CD4-positive, alpha-beta T cell (primary cell): ENCODE data around the gene VASP. TPM values are rescaled to one million over a fixed set of nuclear protein-coding genes. Genes with fewer than 3 reads are reported as not detected.

Experiments
- ATAC-seq: fragments of 200-7000 bp; cut with Tn5 transposase; one replicate; pipeline ENCODE4 v1.10.0; 2022; ENCODE audit warnings: mild to moderate bottlenecking; ENCODE audit not compliant: poor library complexity
- CTCF ChIA-PET: fragments of 350-600 bp; sonication (Branson Sonifier 250); formaldehyde crosslinking; loops from one replicate; lab custom pipeline; 2021; ENCODE audit warnings: antibody characterized with exemption, inconsistent platforms; lab: Charles Lee
- POLR2A ChIA-PET: fragments of 350-600 bp; sonication (Branson Sonifier 250); formaldehyde crosslinking; loops from one replicate; lab custom pipeline; 2021; ENCODE audit warnings: antibody characterized with exemption, inconsistent platforms; lab: Charles Lee
- DNase-seq, 14 experiments: peaks; one replicate each; pipeline ENCODE4 v3.0.0-alpha.2; 2013 to 2020; ENCODE audit warnings: mixed read lengths in 2 of 14
- H3K27ac ChIP-seq, 2 donors: one replicate each; pipeline versions ENCODE4 v1.5.1 to v1.7.0; 2013; ENCODE audit warnings: low read length in 2 of 2, low read depth in 1 of 2, mild to moderate bottlenecking in 1 of 2
- H3K27me3 ChIP-seq, 2 experiments: 1 replicate in 1 of 2; 2 replicates in 1 of 2; pipeline versions ENCODE4 v1.6.1 to v1.7.0; 2013; ENCODE audit warnings: low read length in 2 of 2, control low read depth in 1 of 2, mild to moderate bottlenecking in 1 of 2, moderate library complexity in 1 of 2; ENCODE audit not compliant: insufficient read depth in 2 of 2, control insufficient read depth in 1 of 2
- H3K36me3 ChIP-seq: one replicate; pipeline ENCODE4 v1.6.1; 2013; ENCODE audit warnings: low read length, control low read depth; ENCODE audit not compliant: insufficient read depth
- H3K4me1 ChIP-seq: one replicate; pipeline ENCODE4 v1.6.1; 2013; ENCODE audit warnings: low read length, control low read depth; ENCODE audit not compliant: insufficient read depth
- H3K4me3 ChIP-seq: one replicate; pipeline ENCODE4 v1.5.1; 2013; ENCODE audit warnings: mild to moderate bottlenecking, low read length, moderate library complexity
- H3K9me3 ChIP-seq, 2 experiments: 1 replicate in 1 of 2; 2 replicates in 1 of 2; pipeline versions ENCODE4 v1.6.1 to v1.7.0; 2013; ENCODE audit warnings: low read length in 2 of 2, mild to moderate bottlenecking in 2 of 2, control low read depth in 1 of 2, moderate library complexity in 1 of 2; ENCODE audit not compliant: control insufficient read depth in 1 of 2, insufficient read depth in 1 of 2
- H3K27ac Mint-ChIP-seq: one replicate; pipeline ENCODE4 v1.8.0; 2020; ENCODE audit warnings: mixed read lengths
- H3K27me3 Mint-ChIP-seq: one replicate; pipeline ENCODE4 v1.8.0; 2021; ENCODE audit warnings: mixed read lengths
- H3K36me3 Mint-ChIP-seq: one replicate; pipeline ENCODE4 v1.8.0; 2021; ENCODE audit warnings: low read depth, mixed read lengths
- H3K4me1 Mint-ChIP-seq: one replicate; pipeline ENCODE4 v1.8.0; 2021; ENCODE audit warnings: low read depth, mixed read lengths
- H3K4me3 Mint-ChIP-seq: one replicate; pipeline ENCODE4 v1.8.0; 2020; ENCODE audit warnings: mild to moderate bottlenecking, mixed read lengths
- H3K9me3 Mint-ChIP-seq: one replicate; pipeline ENCODE4 v1.8.0; 2020; ENCODE audit warnings: mixed read lengths
- CTCF ChIP-seq: fragments of 200-600 bp; IDR thresholded peaks from one replicate; pipeline ENCODE4 v1.8.0; 2022; ENCODE audit warnings: antibody characterized with exemption, mild to moderate bottlenecking
- intact Hi-C, 2 experiments: fragments of 100-400 bp; cut with DNase I in 1 of 2; cut with micrococcal nuclease in 1 of 2; formaldehyde crosslinking; loops; one replicate each; pipeline versions ENCODE4 v1.15.1 to v1.9.0; 2023 to 2025; cut with DNase I, micrococcal nuclease
- total RNA-seq, 174 experiments: library from RNA in 2 of 174; stranded (reverse) in 2 of 174; gene quantifications; one replicate each; pipeline ENCODE4 v1.2.3 and lab custom pipeline; 2021 to 2026

VASP gene
- total RNA-seq, 2 experiments from 2014 or later, result 49.9 to 55.5 TPM

GRCh38 chr19:45468159-45468651, 39.1 kb upstream of the VASP start:
- DNase-seq (peak in 11 of 14 experiments; percentile 23 to 86 (median 54)), ATAC-seq (peak; percentile 9)
- H3K9me3 ChIP-seq, result no peaks in the 10 kb centered on the region
- Mint-ChIP-seq H3K4me1 (peaks cover 35% of the 10 kb centered on the region), H3K27me3 (peaks cover 21% of the 10 kb centered on the region), H3K36me3 (peaks cover 30% of the 10 kb centered on the region), H3K4me3 (peak overlapping the region; percentile 96), H3K9me3 (no peaks in the 10 kb centered on the region), H3K27ac (peak overlapping the region; percentile 98)
- peaks cover 37% of the 10 kb centered on the region for H3K36me3 ChIP-seq
- ChIA-PET CTCF (interaction anchor here (0.9 to 7.1 kb wide), 11 partner anchors 9 to 174 kb away, joined by 3 to 128 read pairs (median 6); no protein-coding TSS in a partner anchor), POLR2A (interaction anchor here (0.6 to 4.9 kb wide), 15 partner anchors 10 to 302 kb away, joined by 3 to 119 read pairs (median 4); partner anchors contain the start of genes QPCTL and SNRPD2)
- peak; percentile 15 for TF ChIP-seq CTCF
- H3K27ac ChIP-seq, result peak overlapping the region; percentile 96 to 99
- peak overlapping the region; percentile 94 for H3K4me3 ChIP-seq
- intact Hi-C loops, result no loop called here
- peaks cover 34% of the 10 kb centered on the region for H3K4me1 ChIP-seq
- H3K27me3 ChIP-seq, result peaks cover 0 to 6% of the 10 kb centered on the region in 2 experiments

GRCh38 chr19:45468803-45469131, 38.5 kb upstream of the VASP start:
- Mint-ChIP-seq H3K27ac (peak overlapping the region; percentile 98), H3K36me3 (peaks cover 30% of the 10 kb centered on the region), H3K4me1 (peaks cover 35% of the 10 kb centered on the region), H3K4me3 (peak overlapping the region; percentile 96), H3K27me3 (peaks cover 24% of the 10 kb centered on the region), H3K9me3 (no peaks in the 10 kb centered on the region)
- Histone ChIP-seq H3K27ac (peak overlapping the region; percentile 96 to 99), H3K4me3 (peak overlapping the region; percentile 94), H3K4me1 (peaks cover 34% of the 10 kb centered on the region), H3K36me3 (peaks cover 37% of the 10 kb centered on the region), H3K27me3 (peaks cover 4 to 6% of the 10 kb centered on the region in 2 experiments), H3K9me3 (no peaks in the 10 kb centered on the region)
- peak; percentile 54 for ATAC-seq
- DNase-seq, result peak in 4 of 14 experiments; percentile 49 to 90 (median 72)
- intact Hi-C loops, result loop anchor here in 1 of 2 experiments (1.0 kb wide), 1 partner anchor 10 kb away; no protein-coding TSS in a partner anchor
- TF ChIP-seq CTCF, result no peak
- ChIA-PET CTCF (interaction anchor here (0.8 to 7.1 kb wide), 9 partner anchors 10 to 32 kb away, joined by 3 to 128 read pairs (median 5); no protein-coding TSS in a partner anchor), POLR2A (interaction anchor here (0.8 to 4.9 kb wide), 11 partner anchors 10 to 248 kb away, joined by 3 to 119 read pairs (median 5); partner anchors contain the start of gene OPA3)

GRCh38 chr19:45469132-45469944, 37.9 kb upstream of the VASP start:
- ChIA-PET CTCF (interaction anchor here (0.6 to 7.1 kb wide), 10 partner anchors 9 to 33 kb away, joined by 3 to 128 read pairs (median 4); no protein-coding TSS in a partner anchor), POLR2A (interaction anchor here (0.7 to 4.9 kb wide), 15 partner anchors 9 to 377 kb away, joined by 3 to 119 read pairs (median 4); partner anchors contain the start of genes OPA3 and PPP1R37)
- H3K9me3 Mint-ChIP-seq, result no peaks in the 10 kb centered on the region
- H3K4me3 Mint-ChIP-seq, result peak overlapping the region; percentile 96
- intact Hi-C loops, result loop anchor here in 1 of 2 experiments (1.0 kb wide), 1 partner anchor 9 kb away; no protein-coding TSS in a partner anchor
- peaks cover 35% of the 10 kb centered on the region for H3K4me1 Mint-ChIP-seq
- Histone ChIP-seq H3K27ac (peak overlapping the region; percentile 96 to 99), H3K36me3 (peaks cover 37% of the 10 kb centered on the region), H3K27me3 (peaks cover 4 to 6% of the 10 kb centered on the region in 2 experiments), H3K4me3 (peak overlapping the region; percentile 94), H3K4me1 (peaks cover 39% of the 10 kb centered on the region), H3K9me3 (no peaks in the 10 kb centered on the region)
- H3K36me3 Mint-ChIP-seq, result peaks cover 30% of the 10 kb centered on the region
- DNase-seq, result peak; percentile 80 to 97 (median 92)
- peak; percentile 22 for TF ChIP-seq CTCF
- peak overlapping the region; percentile 98 for H3K27ac Mint-ChIP-seq
- ATAC-seq, result peak; percentile 63
- peaks cover 28% of the 10 kb centered on the region for H3K27me3 Mint-ChIP-seq
